Measurements from ENCODE around the gene DCUN1D2.
"Not testable (repeated sequence)": the region's sequence is repeated elsewhere in the genome, so short reads cannot be mapped to it uniquely, and the experiment has no call there.

DCUN1D2 gene

DNA sequence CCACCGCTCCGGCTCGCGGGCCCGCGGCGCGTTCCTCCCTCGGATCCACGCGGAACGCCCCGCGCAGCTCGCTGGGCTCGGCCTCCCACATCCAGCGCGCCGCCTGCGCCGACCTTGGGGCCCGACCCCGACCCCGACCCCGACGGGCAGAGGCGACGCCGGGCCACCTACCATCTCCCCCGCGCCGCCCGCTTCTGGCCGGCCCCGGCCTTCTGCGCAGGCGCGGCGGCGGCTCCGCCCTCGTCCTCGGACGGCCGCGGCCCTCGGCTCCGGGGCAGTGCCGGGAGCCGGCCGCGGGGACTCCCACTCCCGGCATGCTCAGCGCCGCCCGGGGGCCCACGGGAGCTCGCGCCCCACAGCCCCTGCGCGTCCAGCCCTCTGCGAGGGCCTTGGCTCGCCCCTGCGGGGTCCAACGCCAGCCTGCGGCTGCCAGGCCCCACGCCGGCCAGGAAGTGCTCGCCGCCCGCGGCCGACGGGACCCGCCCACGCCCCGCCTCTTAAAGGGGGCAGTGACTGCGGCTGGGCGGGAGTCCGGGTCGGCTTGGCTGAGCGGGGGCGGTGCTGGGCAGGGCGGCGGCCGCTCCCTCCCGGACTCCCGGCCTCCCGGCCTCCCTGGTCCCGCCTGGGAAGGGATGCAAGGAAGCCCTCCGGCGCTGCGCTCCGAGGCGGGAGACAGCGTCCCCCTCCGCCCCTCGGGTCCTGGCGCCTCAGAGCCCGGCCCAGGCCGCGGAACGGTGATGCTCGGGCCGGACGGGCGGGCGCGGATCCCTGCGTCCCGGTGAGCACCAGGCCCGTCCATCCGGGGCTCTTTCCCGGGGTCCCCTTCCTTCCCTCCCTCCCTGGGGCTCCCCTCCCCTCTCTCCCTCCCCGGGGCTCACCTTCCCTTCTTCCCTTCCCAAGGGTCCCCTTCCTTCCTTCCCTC is at the start of gene DCUN1D2:
TSS of gene DCUN1D2 (minus strand) at position 216 of the 922 bp plus-strand sequence. CDS start at position 174, 42 bp downstream.
- DNase-seq (ENCODE audit: low spot score), result peak; percentile 92

DNA sequence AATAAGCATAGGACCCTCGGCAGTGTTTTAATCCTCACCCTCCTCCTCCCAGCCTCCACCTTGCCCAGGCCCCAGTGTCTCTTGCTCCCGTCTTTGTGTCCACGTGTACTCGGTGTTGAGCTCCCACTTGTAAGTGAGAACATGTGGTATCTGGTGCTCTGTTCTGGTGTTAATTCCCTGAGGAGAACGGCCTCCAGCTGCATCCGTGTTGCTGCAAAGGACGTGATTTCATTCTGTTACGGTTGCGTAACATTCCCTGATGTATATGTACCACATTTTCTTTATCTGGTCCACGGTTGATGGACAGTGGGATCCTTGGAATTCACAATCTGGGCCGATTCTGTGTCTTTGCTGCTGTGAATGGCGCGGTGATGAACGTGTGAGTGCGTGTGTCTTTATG is 49.3 kb upstream of the DCUN1D2 start:
- no peak for DNase-seq (ENCODE audit: low spot score)

DNA sequence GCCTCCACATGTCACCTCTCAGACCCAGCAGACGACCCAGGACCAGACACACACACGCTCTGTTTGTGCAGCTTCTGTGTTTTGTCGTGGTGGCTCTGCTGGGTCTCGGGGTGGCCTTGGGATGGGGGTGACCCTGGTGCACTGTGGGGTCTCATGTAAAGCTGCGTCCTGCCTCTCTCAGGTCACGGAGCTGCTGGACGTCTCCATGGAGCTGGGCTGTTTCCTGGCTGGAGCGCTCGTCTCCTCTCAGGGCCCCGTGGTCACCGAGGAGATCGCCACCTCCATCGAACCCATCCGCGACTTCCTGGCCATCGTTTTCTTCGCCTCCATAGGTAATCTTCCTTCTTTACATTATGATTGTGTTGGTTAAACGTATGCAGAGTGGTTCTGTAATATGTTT is 48.7 kb upstream of the DCUN1D2 start:
- no peak for DNase-seq (ENCODE audit: low spot score)

GRCh38 chr13:113538689-113539058 is 48.2 kb upstream of the DCUN1D2 start:
- no peak for DNase-seq (ENCODE audit: low spot score)

DNA sequence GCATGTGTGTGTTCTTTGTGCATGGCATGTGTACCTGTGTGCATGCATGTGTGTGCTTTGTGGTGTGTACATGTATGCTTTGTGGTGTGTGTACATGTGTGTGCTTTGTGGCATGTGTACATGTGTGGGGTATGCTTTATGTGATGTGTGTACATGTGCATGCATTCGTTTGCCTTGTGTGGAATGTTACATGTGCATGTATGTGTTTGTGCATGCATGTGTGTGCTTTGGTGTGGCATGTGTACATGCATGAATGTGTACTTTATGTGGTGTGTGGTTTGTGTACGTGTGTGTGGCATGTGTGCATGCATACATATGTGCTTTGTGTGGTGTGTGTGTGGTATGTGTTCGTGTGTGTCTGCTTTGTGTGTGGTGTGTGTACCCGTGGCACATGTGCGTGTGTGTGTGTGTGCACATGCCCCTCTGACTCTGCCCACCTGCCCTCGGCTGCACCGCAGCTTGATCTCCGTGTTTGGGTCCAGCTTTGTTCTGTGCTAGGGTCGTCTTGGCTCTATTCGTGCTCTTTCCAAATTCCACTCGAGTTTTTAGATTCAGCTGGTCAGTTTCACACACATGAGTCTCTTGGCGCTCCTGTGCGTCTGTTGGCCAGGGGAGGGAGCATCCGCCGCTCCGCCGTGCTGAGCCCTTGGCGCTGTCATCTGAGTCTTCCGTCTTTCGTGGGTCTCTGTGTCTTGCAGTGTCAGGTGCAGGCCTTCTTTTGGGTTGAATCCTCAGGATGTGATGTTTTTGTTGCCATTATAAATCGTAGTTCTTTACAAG is 47.6 kb upstream of the DCUN1D2 start:
- no peak for DNase-seq (ENCODE audit: low spot score)

DNA sequence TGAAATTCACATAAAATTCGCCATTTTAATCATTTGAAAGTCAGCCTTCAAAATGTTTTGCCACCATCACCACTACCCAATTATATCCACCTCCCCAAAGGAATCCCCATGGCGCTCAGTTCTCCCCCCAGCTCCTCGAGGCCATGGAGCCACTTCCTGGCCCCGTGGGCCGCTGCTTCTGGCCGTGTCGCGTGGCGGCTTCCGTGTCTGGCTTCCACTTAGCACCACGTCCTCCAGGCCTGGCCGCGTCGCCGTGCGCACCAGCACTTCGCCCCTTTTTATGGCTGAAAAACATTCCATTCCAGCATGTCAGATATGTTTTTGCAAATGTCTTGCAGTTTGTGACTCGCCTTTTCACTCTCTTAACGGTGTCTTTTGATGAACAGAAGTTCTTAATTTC is 46.7 kb upstream of the DCUN1D2 start:
- no peak for DNase-seq (ENCODE audit: low spot score)

GRCh38 chr13:113536461-113537110 is 46.1 kb upstream of the DCUN1D2 start:
- DNase-seq (ENCODE audit: low spot score), result no peak

DNA sequence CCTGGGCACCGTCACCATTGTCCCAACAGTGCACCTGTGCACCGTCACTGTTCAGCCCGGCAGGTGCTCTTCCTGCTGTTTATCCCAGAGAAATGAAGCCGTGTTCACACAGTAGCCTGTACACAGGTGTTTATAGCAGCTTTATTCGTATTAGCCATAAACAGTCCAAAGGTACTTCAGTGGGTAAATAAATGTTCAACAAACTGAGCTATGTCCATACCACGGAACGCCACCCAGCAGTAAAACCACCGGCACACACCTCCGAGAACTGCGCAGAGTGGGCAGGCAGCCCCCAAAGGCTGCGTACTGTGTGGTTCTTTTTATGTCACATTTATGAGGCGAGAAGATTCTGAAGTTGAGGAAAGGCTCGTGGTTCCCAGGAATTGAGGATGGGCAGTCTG is 44.9 kb upstream of the DCUN1D2 start:
- DNase-seq (ENCODE audit: low spot score), result no peak

DNA sequence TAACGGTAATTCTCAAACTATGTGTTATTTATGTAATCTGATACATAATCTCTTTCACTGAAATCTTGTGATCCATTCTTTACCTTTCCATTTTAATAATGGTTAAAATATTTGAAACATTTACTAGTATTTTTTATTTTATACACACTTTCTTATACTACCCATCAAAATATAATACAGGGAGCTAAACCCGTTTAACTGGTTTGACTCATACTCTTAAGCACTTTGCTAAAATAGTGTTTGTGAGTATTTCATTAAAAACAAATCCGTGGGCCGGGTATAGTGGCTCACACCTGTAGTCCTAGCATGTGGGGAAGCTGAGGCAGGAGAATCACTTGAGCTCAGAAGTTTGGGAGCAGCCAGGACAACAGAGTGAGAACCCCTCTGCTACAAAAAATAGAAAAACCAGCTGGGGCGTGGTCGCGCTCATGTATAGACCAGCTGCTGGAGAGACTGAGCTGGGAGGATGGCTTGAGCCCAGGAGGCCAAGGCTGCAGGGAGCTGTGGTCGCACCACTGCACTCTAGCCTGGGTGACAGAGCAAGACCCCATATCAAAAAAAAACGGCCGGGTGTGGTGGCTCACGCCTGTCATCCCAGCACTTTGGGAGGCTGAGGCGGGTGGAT is 43.8 kb upstream of the DCUN1D2 start:
- no peak for DNase-seq (ENCODE audit: low spot score)

- DNase-seq (ENCODE audit: low spot score), result no peak
Observed at GRCh38 chr13:113533161-113533840, 42.8 kb upstream of the DCUN1D2 start.

DNA sequence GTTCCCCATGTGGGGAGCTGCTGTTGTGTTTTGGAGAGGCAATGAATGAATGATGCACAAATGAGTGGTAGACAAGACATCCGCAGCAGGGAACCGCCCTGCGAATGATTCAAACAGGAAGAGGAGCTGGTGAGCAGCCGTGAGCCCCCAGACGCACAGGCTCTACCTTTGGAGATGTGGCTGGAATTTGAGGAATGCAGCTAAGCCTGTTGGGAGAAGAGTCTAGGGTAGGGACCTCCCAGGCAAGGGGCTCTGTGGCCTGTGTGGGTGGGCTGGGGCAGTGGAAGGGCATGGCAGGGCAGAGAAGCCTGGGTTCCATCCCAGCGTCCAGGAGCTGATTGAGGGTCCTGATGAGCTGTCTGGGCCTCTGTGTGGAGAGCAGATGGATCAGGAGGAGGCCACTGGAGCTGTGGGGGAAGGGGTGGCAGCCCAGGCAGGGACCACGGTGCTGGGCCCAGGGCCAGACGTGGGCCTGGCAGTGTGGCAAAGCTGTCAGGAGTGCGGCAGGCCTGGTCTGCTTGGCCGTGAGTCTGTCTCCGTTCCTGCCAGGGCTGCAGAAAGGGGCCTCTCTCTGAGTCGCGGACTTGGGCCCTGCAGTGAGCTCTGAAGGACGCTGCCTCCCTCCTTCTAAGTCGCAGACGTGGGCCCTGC is 41.8 kb upstream of the DCUN1D2 start:
- DNase-seq (ENCODE audit: low spot score), result no peak

- no peak for DNase-seq (ENCODE audit: low spot score)
Observed at GRCh38 chr13:113531041-113531873, 40.7 kb upstream of the DCUN1D2 start.

- no peak for DNase-seq (ENCODE audit: low spot score)
Observed at GRCh38 chr13:113528813-113529180, 38.3 kb upstream of the DCUN1D2 start.

DNA sequence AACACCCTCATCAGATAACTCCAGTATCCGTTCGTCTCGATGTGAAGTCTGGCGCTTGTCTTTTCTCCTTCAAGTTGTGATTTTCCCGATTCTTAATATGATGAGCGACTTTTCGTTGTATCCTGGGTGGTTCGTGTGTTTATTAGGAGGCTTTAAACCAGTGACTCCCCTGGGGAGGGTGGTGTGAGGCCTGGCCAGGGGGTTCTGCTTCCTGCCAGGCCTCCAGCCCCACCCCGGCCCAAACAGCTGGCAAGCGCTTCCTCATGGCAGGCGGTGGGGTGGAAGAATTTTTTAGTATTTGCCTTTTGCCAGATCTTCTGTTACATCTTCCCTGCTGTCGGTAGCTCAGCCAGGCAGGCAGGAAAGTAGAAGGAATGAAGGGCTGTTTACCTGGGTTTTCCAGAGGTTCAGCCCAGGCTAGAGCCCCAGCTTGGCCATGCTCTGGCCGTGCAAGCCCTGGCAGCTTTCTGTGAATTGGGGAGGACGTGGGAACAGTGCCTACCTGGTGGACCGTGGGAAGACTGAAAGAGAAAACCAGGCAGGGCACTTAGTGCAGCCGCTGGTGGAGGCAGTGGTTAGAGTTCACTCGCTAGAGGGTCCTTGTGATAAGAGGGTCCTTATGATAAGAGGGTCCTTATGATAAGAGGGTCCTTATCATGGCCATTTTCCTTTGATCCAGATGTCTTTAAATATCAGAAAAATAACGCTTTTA is 37.7 kb upstream of the DCUN1D2 start:
- DNase-seq (ENCODE audit: low spot score), result no peak

DNA sequence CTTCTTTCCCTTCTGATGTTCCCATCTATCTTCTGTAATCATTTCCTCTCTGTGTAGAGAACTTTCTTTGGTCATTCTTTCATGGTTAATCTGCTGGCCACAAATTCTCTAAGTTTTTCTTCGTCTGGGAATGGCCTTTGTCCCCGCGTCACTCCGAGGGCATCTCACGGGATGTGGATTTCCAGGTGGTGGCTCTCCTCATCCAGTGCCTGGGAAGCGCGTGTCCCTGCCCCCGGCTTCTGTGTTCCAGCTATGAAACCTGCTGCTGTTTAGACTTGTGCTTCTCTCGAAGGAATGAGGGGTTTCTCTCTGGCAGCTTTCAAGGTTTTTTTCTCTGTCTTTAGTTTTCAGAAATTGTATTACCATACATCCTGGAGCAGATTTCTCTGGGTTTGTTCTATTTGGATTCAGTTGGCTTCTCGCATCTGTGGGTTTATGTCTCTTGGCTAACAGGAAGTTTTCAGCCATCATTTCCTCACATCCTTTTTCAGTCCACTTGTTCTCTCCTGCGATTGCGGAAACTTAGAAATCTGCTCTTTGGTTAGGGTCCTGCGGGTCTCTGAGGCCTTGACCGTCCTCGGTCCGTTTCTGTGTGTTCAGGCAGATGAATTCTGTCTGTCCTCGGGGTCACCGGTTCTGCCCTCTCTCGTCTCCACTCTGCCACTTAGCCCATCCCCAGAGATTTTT is 36.9 kb upstream of the DCUN1D2 start:
- DNase-seq (ENCODE audit: low spot score), result no peak

DNA sequence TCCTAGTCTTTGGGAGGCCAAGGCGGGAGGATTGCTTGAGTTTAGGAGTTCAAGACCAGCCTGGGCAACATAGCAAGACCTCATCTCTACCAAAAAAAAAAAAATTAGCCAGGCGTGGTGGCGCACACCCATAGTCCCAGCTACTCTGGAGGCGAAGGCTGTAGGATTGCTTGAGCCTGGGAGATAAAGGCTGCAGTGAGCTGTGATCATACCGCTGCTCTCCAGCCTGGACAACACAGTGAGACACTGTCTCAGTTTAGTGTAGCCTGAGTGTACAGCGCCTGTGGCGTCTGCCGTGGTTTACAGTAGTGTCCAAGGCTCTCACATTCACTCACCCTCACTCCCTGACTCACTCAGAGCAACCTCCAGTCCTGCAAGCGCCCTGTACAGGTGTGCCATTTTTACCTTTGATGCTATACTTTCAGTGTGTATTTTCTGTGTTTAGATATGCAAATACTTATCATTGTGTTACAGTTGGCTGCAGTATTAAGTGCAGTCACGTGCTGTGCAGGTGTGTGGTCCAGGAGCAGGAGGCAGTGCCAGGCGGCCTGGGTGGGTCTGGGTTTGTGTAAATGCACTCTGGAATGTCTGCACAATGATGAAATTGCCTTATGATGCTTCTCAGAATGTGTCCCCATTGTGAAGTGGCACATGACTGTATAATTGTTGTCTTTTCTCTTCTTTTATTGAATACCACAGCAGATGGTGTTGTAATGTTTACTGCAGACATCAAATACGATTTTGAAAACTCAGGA is 36.1 kb upstream of the DCUN1D2 start:
- DNase-seq (ENCODE audit: low spot score), result no peak

DNA sequence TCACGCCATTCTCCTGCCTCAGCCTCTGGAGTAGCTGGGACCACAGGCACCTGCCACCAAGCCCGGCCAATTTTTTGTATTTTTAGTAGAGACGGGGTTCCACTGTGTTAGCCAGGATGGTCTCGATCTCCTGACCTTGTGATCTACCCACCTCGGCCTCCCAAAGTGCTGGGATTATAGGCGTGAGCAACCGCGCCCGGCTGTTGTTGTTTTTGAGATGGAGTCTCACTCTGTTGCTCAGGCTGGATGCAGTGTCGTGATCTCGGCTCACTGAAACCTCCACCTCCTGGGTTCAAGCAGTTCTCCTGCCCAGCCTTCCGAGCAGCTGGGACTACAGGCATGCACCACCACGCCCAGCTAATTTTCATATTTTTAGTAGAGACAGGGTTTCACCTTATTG is 31.9 kb upstream of the DCUN1D2 start:
- not testable (repeated sequence) for DNase-seq (ENCODE audit: low spot score)

- no peak for DNase-seq (ENCODE audit: low spot score)
Observed at GRCh38 chr13:113520571-113520970, 30.1 kb upstream of the DCUN1D2 start.

Data from HuH-7 (cell line).